Activated T-helper 1 cell treated with anti-CD3 and anti-CD28 coated beads, Interleukin-12 subunit alpha, Interleukin-12 subunit beta, Interleukin-2, Interleukin-4 antibody, amounts not matched to agents 30 ng/mL and 10 ng/mL and 1 ng/mL, durations not matched to agents 14 hours and 24 hours and 36 hours (primary cell): ENCODE measurements around the gene SLC1A2. TPM values are rescaled to one million over a fixed set of nuclear protein-coding genes. Genes with fewer than 3 reads are reported as not detected.

Experiments
- DNase-seq: peaks from one replicate; pipeline ENCODE4 v3.0.0; 2021; ENCODE audit warnings: low spot score
- H3K27ac Mint-ChIP-seq: one replicate; pipeline ENCODE4 v1.8.0; 2021; ENCODE audit warnings: mild to moderate bottlenecking, mixed read lengths
- H3K27me3 Mint-ChIP-seq: one replicate; pipeline ENCODE4 v1.8.0; 2022; ENCODE audit warnings: mild to moderate bottlenecking, moderate library complexity, mixed read lengths; ENCODE audit not compliant: insufficient read depth
- H3K36me3 Mint-ChIP-seq: one replicate; pipeline ENCODE4 v1.8.0; 2021; ENCODE audit warnings: low read depth, mixed read lengths
- H3K4me1 Mint-ChIP-seq: one replicate; pipeline ENCODE4 v1.8.0; 2021; ENCODE audit warnings: low read depth, mixed read lengths
- H3K4me3 Mint-ChIP-seq: one replicate; pipeline ENCODE4 v1.8.0; 2021; ENCODE audit warnings: mild to moderate bottlenecking, moderate library complexity, mixed read lengths
- H3K9me3 Mint-ChIP-seq: one replicate; pipeline ENCODE4 v1.8.0; 2021; ENCODE audit warnings: mixed read lengths
- intact Hi-C: fragments of 100-400 bp; cut with micrococcal nuclease; formaldehyde crosslinking; loops from one replicate; pipeline ENCODE4 v1.15.1; 2024
- total RNA-seq: library from RNA; stranded (reverse); gene quantifications from 2 replicates; pipeline ENCODE4 v1.2.3, GENCODE V29; 2022

SLC1A2 gene
- total RNA-seq, 1 donor from 2014 or later, result not detected

DNA sequence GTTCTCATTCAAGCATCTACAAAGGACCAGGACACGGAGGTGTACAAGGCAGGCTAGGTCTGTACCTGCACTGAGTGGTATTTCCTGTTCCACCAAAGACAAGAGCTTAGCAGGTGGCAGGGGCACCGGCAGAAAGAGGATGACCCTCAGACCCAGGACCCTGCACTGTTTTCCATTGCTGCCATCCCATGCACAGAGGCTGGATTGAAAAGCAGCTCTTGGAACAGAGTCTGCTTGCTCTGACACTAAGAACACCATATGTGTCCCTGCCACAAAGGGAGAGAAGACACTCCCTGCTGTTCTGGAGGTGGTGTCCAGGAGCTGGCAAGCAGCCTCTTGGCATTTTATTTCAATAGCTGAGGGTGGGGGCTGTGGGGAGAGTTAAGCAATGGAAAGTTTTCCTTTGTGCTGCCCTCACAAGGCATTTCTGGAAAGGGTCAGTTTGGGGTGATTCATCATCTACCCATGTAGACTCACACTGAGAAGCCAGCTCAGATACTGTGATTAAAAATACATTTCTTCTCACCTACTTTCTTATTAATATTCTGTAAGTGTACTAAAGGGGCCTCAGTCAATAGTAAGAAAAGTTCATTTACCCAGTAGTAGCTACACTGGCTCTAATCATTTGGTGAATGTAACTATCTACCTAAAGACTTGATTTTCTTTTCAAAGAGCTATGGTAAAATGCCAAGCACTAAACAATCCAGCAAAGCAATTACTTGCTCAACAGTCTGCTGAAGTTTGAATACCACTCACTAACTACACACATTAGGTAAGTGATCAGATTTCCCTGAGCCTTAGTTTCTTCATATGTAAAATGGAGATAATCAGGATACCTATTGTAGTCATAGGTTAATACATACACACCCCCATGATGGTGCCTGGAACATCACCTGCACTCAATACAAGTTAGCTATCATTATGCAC lies 55.2 kb downstream of the SLC1A2 start:
- no peak overlapping the region for H3K27ac Mint-ChIP-seq
- intact Hi-C loops, result no loop called here
- no peak overlapping the region for H3K4me3 Mint-ChIP-seq
- H3K4me1 Mint-ChIP-seq, result no peaks in the 10 kb centered on the region
- H3K27me3 Mint-ChIP-seq, result peaks cover 12% of the 10 kb centered on the region
- no peak for DNase-seq
- H3K36me3 Mint-ChIP-seq, result peaks cover 2% of the 10 kb centered on the region
- peaks cover 12% of the 10 kb centered on the region for H3K9me3 Mint-ChIP-seq

DNA sequence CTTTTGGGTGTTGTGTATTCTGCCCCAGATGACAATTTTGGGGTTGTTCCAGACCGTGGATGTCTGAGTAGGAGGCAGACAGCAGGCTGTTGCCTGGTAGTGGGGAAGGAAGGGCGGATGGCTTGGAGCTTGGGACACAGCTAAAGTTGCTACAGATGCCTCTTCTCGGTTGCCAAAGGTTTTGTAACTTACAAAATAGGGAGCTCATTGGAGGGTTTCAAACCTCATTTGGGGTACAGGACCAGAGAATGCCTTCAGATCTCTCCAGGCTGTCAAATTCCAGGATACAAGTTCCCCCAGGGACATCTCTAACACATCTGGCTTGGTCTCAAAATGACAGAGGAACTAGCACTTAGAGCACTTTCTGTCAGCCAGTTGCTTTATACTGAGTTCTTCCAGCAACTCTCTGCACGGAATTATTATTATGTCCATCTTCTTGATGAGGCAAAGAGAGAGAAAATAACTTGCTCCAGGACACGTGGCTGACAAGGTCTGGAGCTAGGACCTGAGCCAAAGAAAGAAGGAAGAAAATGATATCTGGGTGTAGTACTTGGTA lies 56.0 kb downstream of the SLC1A2 start:
- Mint-ChIP-seq H3K9me3 (peaks cover 12% of the 10 kb centered on the region), H3K4me3 (no peak overlapping the region), H3K36me3 (peaks cover 2% of the 10 kb centered on the region), H3K4me1 (no peaks in the 10 kb centered on the region), H3K27me3 (peaks cover 8% of the 10 kb centered on the region), H3K27ac (no peak overlapping the region)
- intact Hi-C loops, result no loop called here
- no peak for DNase-seq

GRCh38 chr11:35362521-35362980 lies 56.8 kb downstream of the SLC1A2 start:
- Mint-ChIP-seq H3K27ac (no peak overlapping the region), H3K4me3 (no peak overlapping the region), H3K36me3 (peaks cover 2% of the 10 kb centered on the region), H3K4me1 (no peaks in the 10 kb centered on the region), H3K9me3 (peaks cover 9% of the 10 kb centered on the region), H3K27me3 (peaks cover 8% of the 10 kb centered on the region)
- no peak for DNase-seq
- intact Hi-C loops, result no loop called here

- Mint-ChIP-seq H3K4me1 (peaks cover 4% of the 10 kb centered on the region), H3K36me3 (no peaks in the 10 kb centered on the region), H3K9me3 (no peaks in the 10 kb centered on the region), H3K4me3 (no peak overlapping the region), H3K27ac (no peak overlapping the region), H3K27me3 (peaks cover 8% of the 10 kb centered on the region)
- no peak for DNase-seq
- intact Hi-C loops, result no loop called here
These were observed 59.3 kb downstream of the SLC1A2 start for GRCh38 chr11:35360055-35360530.

DNA sequence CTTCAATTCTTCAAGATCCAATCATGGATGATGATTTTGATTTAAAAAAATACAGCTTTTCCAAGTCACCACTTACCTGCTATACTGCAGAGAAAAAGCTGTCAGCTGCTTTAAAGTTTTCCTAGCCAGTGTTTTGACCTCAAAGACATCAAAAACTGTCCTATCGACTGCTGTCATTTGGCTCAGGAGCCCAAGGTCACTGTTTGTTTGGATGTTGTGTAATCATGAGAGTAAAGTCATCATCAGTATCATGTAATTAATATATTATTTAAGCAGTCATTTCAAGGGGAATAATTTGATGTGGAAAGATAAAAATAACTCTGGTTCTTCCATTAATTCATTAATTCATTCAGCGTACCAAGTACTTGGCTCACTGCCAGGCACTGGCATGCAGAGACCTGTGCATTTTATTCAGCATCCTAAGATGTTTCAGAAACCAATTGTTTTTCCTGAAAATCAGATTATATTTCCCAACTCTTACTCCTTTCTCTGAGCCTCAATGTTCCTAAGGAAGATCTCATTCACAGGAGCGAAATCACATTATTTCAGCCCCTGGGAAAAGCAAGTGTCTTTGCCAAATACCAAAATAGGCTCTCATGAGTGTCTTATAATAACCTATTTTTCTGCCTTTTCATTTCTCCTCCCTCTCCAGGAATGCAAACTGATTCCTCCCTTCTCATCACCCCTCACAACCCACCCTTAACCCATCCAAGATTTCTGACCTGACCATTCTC lies 59.9 kb downstream of the SLC1A2 start:
- Mint-ChIP-seq H3K4me1 (peaks cover 10% of the 10 kb centered on the region), H3K36me3 (no peaks in the 10 kb centered on the region), H3K4me3 (no peak overlapping the region), H3K27ac (no peak overlapping the region), H3K9me3 (no peaks in the 10 kb centered on the region), H3K27me3 (peaks cover 8% of the 10 kb centered on the region)
- DNase-seq, result no peak
- intact Hi-C loops, result no loop called here

DNA sequence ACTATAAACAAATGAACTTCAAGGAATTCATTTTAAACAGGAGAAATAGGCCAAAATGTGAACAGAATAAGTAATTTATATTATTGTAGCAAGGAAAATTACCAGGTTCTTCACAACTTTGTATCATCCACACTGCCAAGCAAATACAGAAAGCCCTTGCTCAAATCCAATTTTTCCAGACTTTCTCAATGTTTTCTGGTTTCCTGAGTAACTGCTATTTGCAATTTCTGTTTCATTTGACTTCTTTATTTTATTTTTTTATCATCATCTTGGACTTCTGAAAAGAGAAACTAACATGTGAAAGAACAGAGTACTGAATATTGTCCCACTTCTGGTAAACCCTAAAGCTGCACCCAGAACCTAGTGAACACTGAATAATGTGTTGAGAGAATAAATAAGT lies 61.0 kb downstream of the SLC1A2 start:
- no peaks in the 10 kb centered on the region for H3K36me3 Mint-ChIP-seq
- DNase-seq, result no peak
- peaks cover 10% of the 10 kb centered on the region for H3K4me1 Mint-ChIP-seq
- intact Hi-C loops, result no loop called here
- peaks cover 7% of the 10 kb centered on the region for H3K27me3 Mint-ChIP-seq
- no peak overlapping the region for H3K27ac Mint-ChIP-seq
- H3K9me3 Mint-ChIP-seq, result no peaks in the 10 kb centered on the region
- H3K4me3 Mint-ChIP-seq, result no peak overlapping the region

- Mint-ChIP-seq H3K27ac (no peak overlapping the region), H3K27me3 (peaks cover 4% of the 10 kb centered on the region), H3K9me3 (no peaks in the 10 kb centered on the region), H3K4me3 (no peak overlapping the region), H3K4me1 (peaks cover 10% of the 10 kb centered on the region), H3K36me3 (no peaks in the 10 kb centered on the region)
- intact Hi-C loops, result no loop called here
- DNase-seq, result no peak
These were observed 61.4 kb downstream of the SLC1A2 start for GRCh38 chr11:35357923-35358322.

- DNase-seq, result no peak
- no peaks in the 10 kb centered on the region for H3K9me3 Mint-ChIP-seq
- peaks cover 13% of the 10 kb centered on the region for H3K4me1 Mint-ChIP-seq
- H3K4me3 Mint-ChIP-seq, result no peak overlapping the region
- H3K27me3 Mint-ChIP-seq, result peaks cover 6% of the 10 kb centered on the region
- H3K27ac Mint-ChIP-seq, result no peak overlapping the region
- H3K36me3 Mint-ChIP-seq, result no peaks in the 10 kb centered on the region
- intact Hi-C loops, result no loop called here
These were observed 64.1 kb downstream of the SLC1A2 start for GRCh38 chr11:35355102-35355749.

DNA sequence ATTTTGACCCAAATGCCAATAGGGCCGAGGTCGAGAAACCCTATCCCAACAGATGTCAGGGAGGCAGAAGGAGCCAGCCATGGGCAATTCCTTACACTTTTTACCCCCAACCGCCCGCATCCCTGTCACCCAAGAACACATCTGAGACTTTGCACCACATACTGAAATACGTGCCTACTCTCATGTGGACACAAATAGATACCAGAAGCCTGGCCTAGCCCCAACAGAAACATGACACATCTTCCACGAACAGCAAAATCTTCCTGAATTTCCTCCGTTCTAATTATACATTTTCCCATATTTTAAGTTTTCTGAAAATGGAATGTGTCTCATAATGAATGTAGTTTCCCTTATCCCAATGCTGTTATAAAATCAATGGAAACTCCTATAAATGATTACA lies 64.7 kb downstream of the SLC1A2 start:
- Mint-ChIP-seq H3K4me1 (peaks cover 19% of the 10 kb centered on the region), H3K27ac (no peak overlapping the region), H3K27me3 (peaks cover 6% of the 10 kb centered on the region), H3K9me3 (no peaks in the 10 kb centered on the region), H3K36me3 (no peaks in the 10 kb centered on the region), H3K4me3 (no peak overlapping the region)
- no peak for DNase-seq
- intact Hi-C loops, result no loop called here

GRCh38 chr11:35352077-35352888 lies 67.1 kb downstream of the SLC1A2 start:
- H3K27me3 Mint-ChIP-seq, result peaks cover 6% of the 10 kb centered on the region
- H3K27ac Mint-ChIP-seq, result no peak overlapping the region
- no peak overlapping the region for H3K4me3 Mint-ChIP-seq
- no peak for DNase-seq
- no peaks in the 10 kb centered on the region for H3K36me3 Mint-ChIP-seq
- intact Hi-C loops, result no loop called here
- no peaks in the 10 kb centered on the region for H3K9me3 Mint-ChIP-seq
- peaks cover 28% of the 10 kb centered on the region for H3K4me1 Mint-ChIP-seq

GRCh38 chr11:35349897-35350296 lies 69.5 kb downstream of the SLC1A2 start:
- Mint-ChIP-seq H3K36me3 (peaks cover 3% of the 10 kb centered on the region), H3K27ac (no peak overlapping the region), H3K4me3 (no peak overlapping the region), H3K4me1 (peaks cover 29% of the 10 kb centered on the region), H3K9me3 (no peaks in the 10 kb centered on the region), H3K27me3 (peaks cover 9% of the 10 kb centered on the region)
- DNase-seq, result no peak
- intact Hi-C loops, result no loop called here
